Neuronal stem cell (in vitro differentiated cells): Measurements from ENCODE around the gene BCL2L12.

Experiments
- DNase-seq: peaks from one replicate; pipeline ENCODE4 v3.0.0-alpha.2; 2013; ENCODE audit warnings: low spot score
- H2AFZ ChIP-seq: one replicate; pipeline ENCODE4 v1.6.1; 2013; ENCODE audit warnings: mild to moderate bottlenecking, low read length, inconsistent platforms
- H2AK5ac ChIP-seq: 2 replicates; pipeline ENCODE4 v1.6.1; 2013; ENCODE audit warnings: low read depth, mild to moderate bottlenecking, inconsistent platforms, low read length, moderate library complexity, mixed read lengths
- H2BK120ac ChIP-seq: 2 replicates; pipeline ENCODE4 v1.6.1; 2013; ENCODE audit warnings: low read depth, mild to moderate bottlenecking, inconsistent platforms, low read length, moderate library complexity, mixed read lengths
- H2BK12ac ChIP-seq: one replicate; pipeline ENCODE4 v1.6.1; 2013; ENCODE audit warnings: low read length, inconsistent platforms
- H2BK15ac ChIP-seq: 2 replicates; pipeline ENCODE4 v1.6.1; 2013; ENCODE audit warnings: mild to moderate bottlenecking, low read length, inconsistent platforms, mixed read lengths
- H2BK5ac ChIP-seq: one replicate; pipeline ENCODE4 v1.6.1; 2013; ENCODE audit warnings: inconsistent platforms, mild to moderate bottlenecking, low read length, moderate library complexity
- H3K14ac ChIP-seq: one replicate; pipeline ENCODE4 v1.6.1; 2013; ENCODE audit warnings: low read length, inconsistent platforms
- H3K18ac ChIP-seq: 2 replicates; pipeline ENCODE4 v1.6.1; 2013; ENCODE audit warnings: low read length, inconsistent platforms
- H3K23ac ChIP-seq: 2 replicates; pipeline ENCODE4 v1.6.1; 2013; ENCODE audit warnings: low read depth, mild to moderate bottlenecking, mixed read lengths, low read length, inconsistent platforms; ENCODE audit not compliant: poor library complexity
- H3K27ac ChIP-seq: replicated peaks from 3 replicates; pipeline ENCODE4 v1.5.1; 2013; ENCODE audit warnings: low read length, inconsistent platforms
- H3K27me3 ChIP-seq, 3 experiments: 2 replicates each; pipeline ENCODE4 v1.6.1; 2013; ENCODE audit warnings: low read length in 3 of 3, mild to moderate bottlenecking in 2 of 3, inconsistent platforms in 1 of 3, low read depth in 1 of 3, mixed read lengths in 1 of 3, moderate library complexity in 1 of 3; ENCODE audit not compliant: control insufficient read depth in 3 of 3, insufficient read depth in 3 of 3
- H3K36me3 ChIP-seq, 2 donors: replicated peaks in 1 of 2; 2 replicates each; pipeline ENCODE4 v1.6.1; 2013; ENCODE audit warnings: low read length in 2 of 2; ENCODE audit not compliant: control insufficient read depth in 2 of 2, insufficient read depth in 2 of 2
- H3K4ac ChIP-seq: 2 replicates; pipeline ENCODE4 v1.6.1; 2013; ENCODE audit warnings: inconsistent platforms, mild to moderate bottlenecking, low read length, moderate library complexity
- H3K4me1 ChIP-seq, 2 donors: 1 replicate in 1 of 2; 2 replicates in 1 of 2; pipeline ENCODE4 v1.6.1; 2013; ENCODE audit warnings: low read length in 2 of 2, low read depth in 1 of 2; ENCODE audit not compliant: control insufficient read depth in 2 of 2, insufficient read depth in 1 of 2
- H3K4me2 ChIP-seq: one replicate; pipeline ENCODE4 v1.6.1; 2013; ENCODE audit warnings: mild to moderate bottlenecking, low read length, inconsistent platforms; ENCODE audit not compliant: insufficient read depth, poor library complexity, severe bottlenecking
- H3K4me3 ChIP-seq, 2 donors: 2 replicates each; pipeline ENCODE4 v1.5.1; 2013; ENCODE audit warnings: low read length in 2 of 2, mild to moderate bottlenecking in 2 of 2, inconsistent platforms in 1 of 2, moderate library complexity in 1 of 2
- H3K79me1 ChIP-seq: one replicate; pipeline ENCODE4 v1.6.1; 2013; ENCODE audit warnings: low read depth, mild to moderate bottlenecking, inconsistent platforms, low read length, moderate library complexity
- H3K9ac ChIP-seq: one replicate; pipeline ENCODE4 v1.6.1; 2013; ENCODE audit warnings: mild to moderate bottlenecking, low read depth, low read length, inconsistent platforms; ENCODE audit not compliant: poor library complexity
- H3K9me3 ChIP-seq, 2 donors: replicated peaks in 1 of 2; 2 replicates each; pipeline versions ENCODE3 to v1.6.1; 2013; ENCODE audit warnings: low read length in 2 of 2, mild to moderate bottlenecking in 2 of 2, inconsistent platforms in 1 of 2, low read depth in 1 of 2, mixed read lengths in 1 of 2, moderate library complexity in 1 of 2; ENCODE audit not compliant: control insufficient read depth in 2 of 2, insufficient read depth in 1 of 2
- H4K8ac ChIP-seq: one replicate; pipeline ENCODE4 v1.6.1; 2013; ENCODE audit warnings: low read depth, mild to moderate bottlenecking, inconsistent platforms, low read length, moderate library complexity
- H4K91ac ChIP-seq: one replicate; pipeline ENCODE4 v1.6.1; 2013; ENCODE audit warnings: low read length, low read depth, mild to moderate bottlenecking, inconsistent platforms; ENCODE audit not compliant: poor library complexity
- WGBS, 2 donors: extraction: QIAGEN DNeasy Blood & Tissue Kit; methylation state at CpG; one replicate each; pipeline ENCODE4 v1.1.7; 2013; ENCODE audit warnings: missing lambda C conversion rate in 2 of 2, mixed read lengths in 1 of 2; ENCODE audit not compliant: insufficient read length in 2 of 2, insufficient replicate concordance in 1 of 2; ENCODE audit errors: extremely low coverage in 2 of 2; 5-methylcytosine and 5-hydroxymethylcytosine counted together

The BCL2L12 gene

DNA sequence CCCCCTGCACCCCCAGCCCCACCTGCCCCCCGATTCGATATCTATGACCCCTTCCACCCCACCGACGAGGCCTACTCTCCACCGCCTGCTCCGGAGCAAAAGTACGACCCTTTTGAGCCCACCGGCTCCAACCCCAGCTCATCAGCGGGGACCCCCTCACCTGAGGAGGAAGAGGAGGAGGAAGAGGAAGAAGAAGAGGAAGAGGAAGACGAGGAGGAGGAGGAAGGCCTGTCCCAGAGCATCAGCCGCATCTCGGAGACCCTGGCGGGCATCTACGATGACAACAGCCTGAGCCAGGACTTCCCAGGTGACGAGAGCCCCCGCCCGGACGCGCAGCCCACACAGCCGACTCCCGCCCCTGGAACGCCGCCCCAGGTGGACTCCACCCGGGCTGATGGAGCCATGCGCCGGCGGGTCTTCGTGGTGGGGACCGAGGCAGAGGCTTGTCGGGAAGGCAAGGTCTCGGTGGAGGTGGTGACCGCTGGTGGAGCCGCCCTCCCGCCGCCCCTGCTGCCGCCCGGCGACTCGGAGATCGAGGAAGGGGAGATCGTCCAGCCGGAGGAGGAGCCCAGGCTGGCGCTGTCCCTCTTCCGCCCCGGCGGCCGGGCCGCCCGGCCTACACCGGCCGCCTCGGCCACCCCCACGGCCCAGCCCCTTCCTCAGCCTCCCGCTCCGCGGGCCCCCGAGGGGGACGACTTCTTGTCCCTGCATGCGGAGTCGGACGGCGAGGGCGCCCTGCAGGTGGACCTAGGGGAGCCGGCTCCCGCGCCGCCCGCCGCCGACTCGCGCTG lies 14.5 kb upstream of the BCL2L12 start:
- H4K8ac ChIP-seq = no peak overlapping the region
- no peak overlapping the region for H2BK15ac ChIP-seq
- peaks cover 32% of the 10 kb centered on the region for H3K79me1 ChIP-seq
- no peak overlapping the region for H4K91ac ChIP-seq
- no peak overlapping the region for H3K4ac ChIP-seq
- no peak overlapping the region for H2AK5ac ChIP-seq
- H3K9me3 ChIP-seq = no peaks in the 10 kb centered on the region
- no peak overlapping the region for H2BK120ac ChIP-seq
- H3K18ac ChIP-seq = no peak overlapping the region
- no peak overlapping the region for H2BK12ac ChIP-seq
- no peaks in the 10 kb centered on the region for H3K4me1 ChIP-seq
- no peak overlapping the region for H3K14ac ChIP-seq
- no CpG with 5 or more reads among the region's 72 CpGs for WGBS, 2 donors
- H3K27ac ChIP-seq = no peak overlapping the region
- H3K4me2 ChIP-seq = peak overlapping the region; percentile 11
- no peaks in the 10 kb centered on the region for H3K27me3 ChIP-seq
- no peak overlapping the region for H3K4me3 ChIP-seq
- no peak overlapping the region for H3K23ac ChIP-seq
- H2BK5ac ChIP-seq = no peak overlapping the region
- H3K9ac ChIP-seq = no peak overlapping the region
- no peak for DNase-seq
- no peak overlapping the region for H2AFZ ChIP-seq
- peaks cover 60 to 91% of the 10 kb centered on the region in 2 donors for H3K36me3 ChIP-seq

DNA sequence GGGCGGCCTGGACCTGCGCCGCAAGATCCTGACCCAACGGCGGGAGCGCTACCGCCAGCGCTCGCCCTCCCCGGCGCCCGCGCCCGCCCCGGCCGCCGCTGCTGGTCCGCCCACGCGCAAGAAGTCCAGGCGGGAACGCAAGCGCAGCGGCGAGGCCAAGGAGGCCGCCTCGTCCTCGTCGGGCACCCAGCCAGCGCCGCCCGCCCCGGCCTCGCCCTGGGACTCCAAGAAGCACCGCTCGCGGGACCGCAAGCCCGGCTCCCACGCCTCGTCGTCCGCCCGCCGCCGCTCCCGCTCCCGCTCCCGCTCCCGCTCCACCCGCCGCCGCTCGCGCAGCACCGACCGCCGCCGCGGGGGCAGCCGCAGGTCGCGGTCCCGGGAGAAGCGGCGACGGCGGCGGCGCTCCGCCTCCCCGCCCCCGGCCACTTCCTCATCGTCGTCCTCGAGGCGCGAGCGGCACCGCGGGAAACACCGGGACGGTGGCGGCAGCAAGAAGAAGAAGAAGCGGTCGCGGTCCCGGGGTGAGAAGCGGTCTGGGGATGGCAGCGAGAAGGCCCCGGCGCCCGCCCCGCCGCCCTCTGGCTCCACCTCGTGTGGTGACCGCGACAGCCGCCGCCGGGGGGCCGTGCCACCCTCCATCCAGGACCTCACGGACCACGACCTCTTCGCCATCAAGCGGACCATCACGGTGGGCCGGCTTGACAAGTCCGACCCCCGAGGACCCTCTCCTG lies 13.7 kb upstream of the BCL2L12 start:
- Histone ChIP-seq H3K4me1 (no peaks in the 10 kb centered on the region), H4K91ac (no peak overlapping the region), H3K4me3 (no peak overlapping the region), H2BK120ac (no peak overlapping the region), H3K4ac (no peak overlapping the region), H3K9ac (no peak overlapping the region), H3K18ac (no peak overlapping the region), H2AFZ (no peak overlapping the region), H3K36me3 (peaks cover 58 to 91% of the 10 kb centered on the region in 2 donors), H3K23ac (no peak overlapping the region), H2BK12ac (no peak overlapping the region), H3K79me1 (peaks cover 26% of the 10 kb centered on the region), H3K4me2 (no peak overlapping the region), H3K27me3 (no peaks in the 10 kb centered on the region), H3K9me3 (no peaks in the 10 kb centered on the region), H2BK5ac (no peak overlapping the region), H3K14ac (no peak overlapping the region), H2AK5ac (no peak overlapping the region), H2BK15ac (no peak overlapping the region), H4K8ac (no peak overlapping the region), H3K27ac (no peak overlapping the region)
- no peak for DNase-seq
- no CpG with 5 or more reads among the region's 110 CpGs for WGBS, 2 donors

DNA sequence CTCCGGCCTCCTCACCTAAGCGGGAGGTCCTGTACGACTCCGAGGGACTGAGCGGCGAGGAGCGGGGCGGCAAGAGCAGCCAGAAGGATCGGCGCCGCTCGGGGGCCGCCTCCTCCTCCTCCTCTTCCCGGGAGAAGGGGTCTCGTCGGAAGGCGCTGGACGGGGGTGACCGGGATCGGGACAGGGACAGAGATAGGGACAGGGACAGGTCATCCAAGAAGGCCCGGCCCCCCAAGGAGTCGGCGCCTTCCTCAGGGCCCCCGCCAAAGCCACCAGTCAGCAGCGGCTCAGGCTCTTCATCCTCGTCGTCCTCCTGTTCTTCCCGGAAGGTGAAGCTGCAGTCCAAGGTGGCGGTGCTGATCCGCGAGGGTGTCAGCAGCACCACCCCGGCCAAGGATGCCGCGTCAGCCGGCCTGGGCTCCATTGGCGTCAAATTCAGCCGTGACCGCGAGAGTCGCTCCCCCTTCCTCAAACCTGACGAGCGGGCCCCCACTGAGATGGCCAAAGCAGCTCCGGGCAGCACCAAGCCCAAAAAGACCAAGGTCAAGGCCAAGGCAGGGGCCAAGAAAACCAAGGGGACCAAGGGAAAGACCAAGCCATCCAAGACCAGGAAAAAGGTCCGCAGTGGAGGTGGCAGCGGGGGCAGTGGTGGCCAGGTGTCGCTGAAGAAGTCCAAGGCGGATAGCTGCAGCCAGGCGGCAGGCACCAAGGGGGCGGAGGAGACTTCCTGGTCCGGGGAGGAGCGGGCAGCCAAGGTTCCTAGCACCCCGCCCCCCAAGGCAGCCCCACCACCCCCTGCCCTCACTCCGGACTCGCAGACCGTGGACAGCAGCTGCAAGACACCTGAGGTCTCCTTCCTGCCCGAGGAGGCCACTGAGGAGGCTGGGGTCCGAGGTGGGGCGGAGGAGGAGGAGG lies 12.9 kb upstream of the BCL2L12 start:
- H3K9ac ChIP-seq = no peak overlapping the region
- H3K79me1 ChIP-seq = peaks cover 26% of the 10 kb centered on the region
- H4K8ac ChIP-seq = peak overlapping the region; percentile 82
- no peak overlapping the region for H2BK12ac ChIP-seq
- no peak overlapping the region for H3K14ac ChIP-seq
- H3K18ac ChIP-seq = no peak overlapping the region
- no peak overlapping the region for H2BK120ac ChIP-seq
- H3K27me3 ChIP-seq = no peaks in the 10 kb centered on the region
- H3K4ac ChIP-seq = no peak overlapping the region
- no peak overlapping the region for H3K27ac ChIP-seq
- no peak overlapping the region for H3K4me3 ChIP-seq
- no peak overlapping the region for H4K91ac ChIP-seq
- WGBS, 2 donors = no CpG with 5 or more reads among the region's 58 CpGs
- H2BK5ac ChIP-seq = peak overlapping the region; percentile 53
- peak overlapping the region; percentile 31 for H3K23ac ChIP-seq
- no peaks in the 10 kb centered on the region for H3K9me3 ChIP-seq
- H2AFZ ChIP-seq = no peak overlapping the region
- H2AK5ac ChIP-seq = no peak overlapping the region
- peaks cover 57 to 90% of the 10 kb centered on the region in 2 donors for H3K36me3 ChIP-seq
- H3K4me2 ChIP-seq = no peak overlapping the region
- H2BK15ac ChIP-seq = no peak overlapping the region
- no peak for DNase-seq
- H3K4me1 ChIP-seq = no peaks in the 10 kb centered on the region
